ENCODE data around the gene FRYL.

The FRYL gene

DNA sequence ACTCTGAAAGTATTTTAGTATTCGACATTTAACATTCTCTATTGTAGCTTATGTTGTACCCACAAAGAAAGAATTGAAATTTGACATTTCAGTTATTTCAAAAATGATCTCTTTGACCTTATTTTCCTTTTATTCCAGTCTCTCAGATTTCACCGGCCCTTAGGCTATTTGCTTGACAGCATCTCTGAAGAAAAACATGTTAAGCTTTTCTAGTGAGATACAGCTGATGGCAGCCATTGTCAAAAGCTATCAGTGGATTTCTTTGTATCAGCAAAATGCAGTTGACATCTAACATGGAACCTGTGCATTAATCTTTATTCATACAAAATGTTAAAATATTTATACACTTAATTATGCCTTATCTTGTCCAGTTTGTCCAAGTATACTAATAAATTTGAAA lies 273.4 kb downstream of the FRYL start:
- H3K27ac ChIP-seq, result no peak overlapping the region
- TF ChIP-seq ZFX (IDR thresholded peaks at IDR 0.05; ENCODE audit: borderline replicate concordance), result no peak
- TF ChIP-seq, protein P1, sequence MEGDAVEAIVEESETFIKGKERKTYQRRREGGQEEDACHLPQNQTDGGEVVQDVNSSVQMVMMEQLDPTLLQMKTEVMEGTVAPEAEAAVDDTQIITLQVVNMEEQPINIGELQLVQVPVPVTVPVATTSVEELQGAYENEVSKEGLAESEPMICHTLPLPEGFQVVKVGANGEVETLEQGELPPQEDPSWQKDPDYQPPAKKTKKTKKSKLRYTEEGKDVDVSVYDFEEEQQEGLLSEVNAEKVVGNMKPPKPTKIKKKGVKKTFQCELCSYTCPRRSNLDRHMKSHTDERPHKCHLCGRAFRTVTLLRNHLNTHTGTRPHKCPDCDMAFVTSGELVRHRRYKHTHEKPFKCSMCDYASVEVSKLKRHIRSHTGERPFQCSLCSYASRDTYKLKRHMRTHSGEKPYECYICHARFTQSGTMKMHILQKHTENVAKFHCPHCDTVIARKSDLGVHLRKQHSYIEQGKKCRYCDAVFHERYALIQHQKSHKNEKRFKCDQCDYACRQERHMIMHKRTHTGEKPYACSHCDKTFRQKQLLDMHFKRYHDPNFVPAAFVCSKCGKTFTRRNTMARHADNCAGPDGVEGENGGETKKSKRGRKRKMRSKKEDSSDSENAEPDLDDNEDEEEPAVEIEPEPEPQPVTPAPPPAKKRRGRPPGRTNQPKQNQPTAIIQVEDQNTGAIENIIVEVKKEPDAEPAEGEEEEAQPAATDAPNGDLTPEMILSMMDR (IDR thresholded peaks at IDR 0.05), result no peak

GRCh38 chr4:48504352-48504751 lies 275.7 kb downstream of the FRYL start:
- TF ChIP-seq ZFX (IDR thresholded peaks at IDR 0.05; ENCODE audit: borderline replicate concordance), result no peak
- TF ChIP-seq, protein P1 (IDR thresholded peaks at IDR 0.05), result no peak

DNA sequence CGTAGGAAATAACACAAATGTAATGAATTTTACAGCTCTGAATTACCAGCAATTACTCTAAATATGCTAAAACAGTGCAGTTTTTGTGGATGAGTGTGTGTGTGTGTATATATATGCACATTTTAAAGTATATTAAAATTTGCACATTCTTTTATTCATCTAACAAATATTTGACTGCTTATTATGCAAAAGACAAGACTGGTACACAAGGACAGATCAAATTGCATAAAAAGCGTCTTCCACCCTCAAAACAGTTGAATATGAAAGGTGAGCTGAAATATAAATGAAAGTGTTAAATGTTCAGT lies 276.1 kb downstream of the FRYL start:
- TF ChIP-seq ZFX (IDR thresholded peaks at IDR 0.05; ENCODE audit: borderline replicate concordance), result no peak
- TF ChIP-seq, protein P1 (IDR thresholded peaks at IDR 0.05), result no peak

More at GRCh38 chr4:48504352-48504751, 275.7 kb downstream of the FRYL start:
- no peak overlapping the region for H3K27ac ChIP-seq

GRCh38 chr4:48503233-48504025 lies 276.6 kb downstream of the FRYL start:
- TF ChIP-seq, protein P1 (IDR thresholded peaks at IDR 0.05), result no peak
- no peak for TF ChIP-seq ZFX (IDR thresholded peaks at IDR 0.05; ENCODE audit: borderline replicate concordance)
- no peak overlapping the region for H3K27ac ChIP-seq

More for the DNA sequence above, 276.1 kb downstream of the FRYL start:
- no peak overlapping the region for H3K27ac ChIP-seq

GRCh38 chr4:48499551-48500066 lies 280.5 kb downstream of the FRYL start:
- TF ChIP-seq, protein P1 (IDR thresholded peaks at IDR 0.05), result no peak
- TF ChIP-seq ZFX (IDR thresholded peaks at IDR 0.05; ENCODE audit: borderline replicate concordance), result no peak
- no peak overlapping the region for H3K27ac ChIP-seq

- H3K27ac ChIP-seq, result no peak overlapping the region
- TF ChIP-seq ZFX (IDR thresholded peaks at IDR 0.05; ENCODE audit: borderline replicate concordance), result no peak
- TF ChIP-seq, protein P1 (IDR thresholded peaks at IDR 0.05), result no peak
Measured at GRCh38 chr4:48498895-48499294, 281.2 kb downstream of the FRYL start.

DNA sequence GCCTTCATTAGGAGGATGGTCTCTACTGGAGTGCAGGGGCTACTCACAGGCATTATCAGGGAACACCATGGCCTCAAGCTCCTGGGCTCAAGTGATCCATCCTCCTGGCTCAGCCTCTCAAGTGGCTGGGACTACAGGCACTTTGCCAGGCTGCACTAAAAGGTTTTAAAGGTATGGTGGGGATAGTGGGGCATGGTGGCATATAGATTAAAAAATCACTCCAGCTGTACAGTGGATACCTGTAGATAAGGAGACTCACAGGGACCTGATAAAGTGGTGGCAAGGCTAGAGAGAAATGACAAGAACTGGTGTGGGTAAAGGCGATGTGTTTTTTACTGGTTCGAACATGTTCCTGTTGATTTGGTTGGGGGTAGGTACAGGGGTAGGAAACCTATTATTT lies 284.1 kb downstream of the FRYL start:
- TF ChIP-seq, protein P1 (IDR thresholded peaks at IDR 0.05), result no peak
- TF ChIP-seq ZFX (IDR thresholded peaks at IDR 0.05; ENCODE audit: borderline replicate concordance), result no peak
- no peak overlapping the region for H3K27ac ChIP-seq

Measured in 22Rv1 (cell line).